IMR-90 (cell line): ENCODE measurements around the gene C1QL4. TPM values are rescaled to one million over a fixed set of nuclear protein-coding genes. Genes with fewer than 3 reads are reported as not detected.
A peak's percentile ranks its signal among the peaks of the same experiment; 100 is the strongest.

Experiments
- ATAC-seq: fragments of 200-7000 bp; cut with Tn5 transposase; 2 replicates; pipeline ENCODE4 v1.9.1; 2020; ENCODE audit warnings: low read depth, mild to moderate bottlenecking, moderate library complexity
- BruUV-seq: library from RNA; stranded (reverse); fragments of 400-500 nt; replicated peaks from 2 replicates; lab custom pipeline; 2021; lab: Mats Ljungman, UMichigan
- CTCF ChIA-PET: fragments of 300-600 bp; formaldehyde crosslinking; extraction: SDS; loops from one replicate; lab custom pipeline; 2021; ENCODE audit warnings: antibody characterized with exemption; lab: Yijun Ruan, JAX
- POLR2A ChIA-PET: fragments of 300-600 bp; sonication (Branson Sonifier 250); formaldehyde crosslinking; loops from one replicate; lab custom pipeline; 2022; ENCODE audit warnings: antibody characterized with exemption; ENCODE audit not compliant: unreplicated experiment; lab: Charles Lee
- DNase-seq: peaks from one replicate; pipeline ENCODE4 v3.0.0; 2013
- H2AFZ ChIP-seq: replicated peaks from 2 replicates; pipeline ENCODE3; 2013; ENCODE audit warnings: low read length, mild to moderate bottlenecking; ENCODE audit not compliant: poor library complexity
- H2AK5ac ChIP-seq: 2 replicates; pipeline ENCODE4 v1.6.1; 2013; ENCODE audit warnings: low read depth, low read length, inconsistent platforms
- H2AK9ac ChIP-seq: replicated peaks from 2 replicates; pipeline ENCODE3; 2013; ENCODE audit warnings: mild to moderate bottlenecking, low read depth, low read length, moderate library complexity; ENCODE audit not compliant: poor library complexity
- H2BK120ac ChIP-seq: 2 replicates; pipeline ENCODE4 v1.6.1; 2013; ENCODE audit warnings: low read depth, low read length, inconsistent platforms
- H2BK15ac ChIP-seq: 3 replicates; pipeline ENCODE4 v1.6.1; 2013; ENCODE audit warnings: low read depth, low read length, inconsistent platforms
- H2BK20ac ChIP-seq: 2 replicates; pipeline ENCODE4 v1.6.1; 2013; ENCODE audit warnings: low read depth, mild to moderate bottlenecking, inconsistent platforms, low read length, moderate library complexity
- H2BK5ac ChIP-seq: 2 replicates; pipeline ENCODE4 v1.6.1; 2013; ENCODE audit warnings: mild to moderate bottlenecking, low read depth, low read length, inconsistent platforms; ENCODE audit not compliant: poor library complexity, severe bottlenecking
- H3K14ac ChIP-seq: replicated peaks from 2 replicates; pipeline ENCODE4 v1.6.1; 2013; ENCODE audit warnings: low read depth, low read length, inconsistent platforms
- H3K18ac ChIP-seq: 2 replicates; pipeline ENCODE4 v1.6.1; 2013; ENCODE audit warnings: low read depth, low read length, control low read depth
- H3K23ac ChIP-seq: 2 replicates; pipeline ENCODE4 v1.6.1; 2013; ENCODE audit warnings: low read depth, low read length, inconsistent platforms
- H3K27ac ChIP-seq: 2 replicates; pipeline ENCODE4 v1.5.1; 2013; ENCODE audit warnings: mild to moderate bottlenecking, control low read depth, low read length; ENCODE audit not compliant: insufficient read depth
- H3K27me3 ChIP-seq: 2 replicates; pipeline ENCODE4 v1.6.1; 2013; ENCODE audit warnings: low read length; ENCODE audit not compliant: control insufficient read depth, insufficient read depth
- H3K36me3 ChIP-seq: 2 replicates; pipeline ENCODE4 v1.6.1; 2013; ENCODE audit warnings: low read length, mixed read lengths; ENCODE audit not compliant: control insufficient read depth, insufficient read depth
- H3K4ac ChIP-seq: 2 replicates; pipeline ENCODE4 v1.6.1; 2013; ENCODE audit warnings: low read depth, low read length, inconsistent platforms
- H3K4me1 ChIP-seq: 2 replicates; pipeline ENCODE4 v1.6.1; 2013; ENCODE audit warnings: low read length, mixed read lengths; ENCODE audit not compliant: control insufficient read depth, insufficient read depth
- H3K4me2 ChIP-seq: 2 replicates; pipeline ENCODE4 v1.6.1; 2013; ENCODE audit warnings: low read depth, mild to moderate bottlenecking, control low read depth, low read length, moderate library complexity
- H3K4me3 ChIP-seq: 2 replicates; pipeline ENCODE4 v1.5.1; 2013; ENCODE audit warnings: low read depth, mild to moderate bottlenecking, control low read depth, low read length, moderate library complexity; ENCODE audit not compliant: insufficient read depth
- H3K56ac ChIP-seq: 2 replicates; pipeline ENCODE4 v1.6.1; 2013; ENCODE audit warnings: low read length, inconsistent platforms; ENCODE audit not compliant: insufficient read depth; ENCODE audit errors: extremely low read depth
- H3K79me1 ChIP-seq, 2 experiments: 2 replicates each; pipeline ENCODE4 v1.6.1; 2013; ENCODE audit warnings: low read length in 2 of 2, inconsistent platforms in 1 of 2, low read depth in 1 of 2
- H3K9ac ChIP-seq: 2 replicates; pipeline ENCODE4 v1.6.1; 2013; ENCODE audit warnings: low read depth, low read length, control low read depth
- H3K9me1 ChIP-seq: 2 replicates; pipeline ENCODE4 v1.6.1; 2013; ENCODE audit warnings: low read length, inconsistent platforms; ENCODE audit not compliant: insufficient read depth
- H3K9me3 ChIP-seq: 2 replicates; pipeline ENCODE4 v1.6.1; 2013; ENCODE audit warnings: low read length; ENCODE audit not compliant: control insufficient read depth, insufficient read depth
- H4K20me1 ChIP-seq: 2 replicates; pipeline ENCODE4 v1.6.1; 2013; ENCODE audit warnings: low read length, inconsistent platforms; ENCODE audit not compliant: insufficient read depth
- H4K5ac ChIP-seq: 2 replicates; pipeline ENCODE4 v1.6.1; 2013; ENCODE audit warnings: mild to moderate bottlenecking, low read depth, low read length, control low read depth
- H4K8ac ChIP-seq, 2 experiments: 2 replicates each; pipeline ENCODE4 v1.6.1; 2013; ENCODE audit warnings: low read depth in 2 of 2, low read length in 2 of 2, control low read depth in 1 of 2, inconsistent platforms in 1 of 2
- H4K91ac ChIP-seq: 2 replicates; pipeline ENCODE4 v1.6.1; 2013; ENCODE audit warnings: low read depth, low read length, inconsistent platforms; ENCODE audit not compliant: insufficient read depth
- BHLHE40 ChIP-seq: fragments of 150-350 bp; IDR thresholded peaks from 2 replicates; pipeline ENCODE4 v1.6.1; 2016; ENCODE audit warnings: mild to moderate bottlenecking, low read depth, low read length
- CEBPB ChIP-seq: IDR thresholded peaks from 2 replicates; pipeline ENCODE4 v1.6.1; 2012; ENCODE audit warnings: low read depth, low read length, improper control_type of control experiment
- FOS ChIP-seq: fragments of 150-350 bp; IDR thresholded peaks from 2 replicates; pipeline ENCODE4 v1.6.1; 2016; ENCODE audit warnings: low read depth, low read length
- MXI1 ChIP-seq: IDR thresholded peaks from 2 replicates; pipeline ENCODE4 v1.6.1; 2012; ENCODE audit warnings: low read depth, mild to moderate bottlenecking, low read length, moderate library complexity, borderline replicate concordance
- NFE2L2 ChIP-seq: fragments of 150-350 bp; IDR thresholded peaks from 2 replicates; pipeline ENCODE4 v1.6.1; 2016; ENCODE audit warnings: low read depth, mild to moderate bottlenecking, low read length
- RAD21 ChIP-seq: IDR thresholded peaks from 2 replicates; pipeline ENCODE4 v1.6.1; 2012; ENCODE audit warnings: low read length, improper control_type of control experiment
- RCOR1 ChIP-seq: IDR thresholded peaks from 2 replicates; pipeline ENCODE4 v1.6.1; 2012; ENCODE audit warnings: mild to moderate bottlenecking, low read length, improper control_type of control experiment; ENCODE audit not compliant: insufficient replicate concordance
- RFX5 ChIP-seq: IDR thresholded peaks from 2 replicates; pipeline ENCODE4 v1.8.0; 2012; ENCODE audit warnings: low read depth, mild to moderate bottlenecking, low read length, moderate library complexity
- USF2 ChIP-seq: fragments of 150-350 bp; IDR thresholded peaks from 2 replicates; pipeline ENCODE4 v1.6.1; 2017; ENCODE audit warnings: mild to moderate bottlenecking, antibody characterized with exemption, low read length, low read depth
- WGBS, 2 experiments: methylation state at CpG; one replicate each; pipeline versions ENCODE4 v1.1.5 to v1.1.7; 2013; ENCODE audit warnings: missing lambda C conversion rate in 2 of 2; ENCODE audit not compliant: insufficient read length in 1 of 2; ENCODE audit errors: extremely low coverage in 2 of 2; 5-methylcytosine and 5-hydroxymethylcytosine counted together
- dilution Hi-C: fragments of 300-500 bp; cut with HindIII; formaldehyde crosslinking; loops from one replicate; pipeline ENCODE4 v1.14.3; 2018; ENCODE audit warnings: low sequenced_read_pairs; ENCODE audit not compliant: unreplicated experiment
- in situ Hi-C: fragments of 300-500 bp; cut with MboI; formaldehyde crosslinking; loops from 3 replicates; pipeline ENCODE4 v1.14.3; 2019; ENCODE audit warnings: low sequenced_read_pairs, inconsistent platforms, mixed read lengths
- intact Hi-C: fragments of 100-400 bp; cut with micrococcal nuclease; formaldehyde crosslinking; loops from 2 replicates; pipeline ENCODE4 v1.10.0; 2022
- polyA plus RNA-seq, 3 experiments: library from polyadenylated mRNA; depleted of rRNA; stranded (reverse); fragments of >200 nt; gene quantifications; 2 replicates each; pipeline ENCODE4 v1.2.3, GENCODE V29; 2012; ENCODE audit warnings: low replicate concordance in 1 of 3
- total RNA-seq: library from RNA; depleted of rRNA; stranded (reverse); fragments of >200 nt; gene quantifications from 2 replicates; pipeline ENCODE4 v1.2.3, GENCODE V29; 2012
- TF ChIP-seq, protein P1 (sequence below): fragments of 150-350 bp; IDR thresholded peaks from 2 replicates; pipeline ENCODE4 v1.6.1; 2016; ENCODE audit warnings: low read depth, mild to moderate bottlenecking, low read length, moderate library complexity, borderline replicate concordance
- TF ChIP-seq, protein P2 (sequence below): conservative IDR thresholded peaks from 2 replicates; pipeline ENCODE4 v1.5.1; 2012; ENCODE audit warnings: mild to moderate bottlenecking, low read depth, low read length, improper control_type of control experiment

C1QL4 gene
- total and polyA plus RNA-seq, 2 of the 4 experiments (the other 2 are of a cell fraction): 0.18 to 0.46 TPM

- Histone ChIP-seq H3K18ac (no peak overlapping the region), H3K9me1 (no peaks in the 10 kb centered on the region), H2BK5ac (no peak overlapping the region), H4K91ac (no peak overlapping the region), H2AK5ac (no peak overlapping the region), H3K27me3 (peaks cover 14% of the 10 kb centered on the region), H3K14ac (no peak overlapping the region), H3K23ac (no peak overlapping the region), H4K8ac (no peak overlapping the region), H3K9ac (no peak overlapping the region), H4K20me1 (no peaks in the 10 kb centered on the region), H3K36me3 (no peaks in the 10 kb centered on the region), H2BK20ac (no peak overlapping the region), H3K56ac (no peak overlapping the region), H2AFZ (no peak overlapping the region), H3K27ac (no peak overlapping the region), H3K4ac (no peak overlapping the region), H3K4me3 (no peak overlapping the region), H2BK15ac (no peak overlapping the region), H3K4me1 (no peaks in the 10 kb centered on the region), H3K9me3 (peaks cover 3% of the 10 kb centered on the region), H2AK9ac (no peak overlapping the region), H4K5ac (no peak overlapping the region), H3K4me2 (no peak overlapping the region), H2BK120ac (no peak overlapping the region), H3K79me1 (no peaks in the 10 kb centered on the region)
- no TSS peak for BruUV-seq
- POLR2A ChIA-PET: no interaction called here
- ATAC-seq: peak; percentile 33
- DNase-seq: no peak
- dilution Hi-C loops (no loop called here), intact Hi-C loops (loop anchor here (1.0 to 2.0 kb wide), 4 partner anchors 49 to 293 kb away; partner anchors contain the start of gene C1QL4), in situ Hi-C loops (no loop called here)
- CTCF ChIA-PET: interaction anchor here (1.0 to 2.3 kb wide), 4 partner anchors 8 to 226 kb away, joined by 3 to 7 read pairs (median 4); partner anchors contain the start of gene DNAJC22
- no peak for TF ChIP-seq RFX5
- TF ChIP-seq, protein P1, sequence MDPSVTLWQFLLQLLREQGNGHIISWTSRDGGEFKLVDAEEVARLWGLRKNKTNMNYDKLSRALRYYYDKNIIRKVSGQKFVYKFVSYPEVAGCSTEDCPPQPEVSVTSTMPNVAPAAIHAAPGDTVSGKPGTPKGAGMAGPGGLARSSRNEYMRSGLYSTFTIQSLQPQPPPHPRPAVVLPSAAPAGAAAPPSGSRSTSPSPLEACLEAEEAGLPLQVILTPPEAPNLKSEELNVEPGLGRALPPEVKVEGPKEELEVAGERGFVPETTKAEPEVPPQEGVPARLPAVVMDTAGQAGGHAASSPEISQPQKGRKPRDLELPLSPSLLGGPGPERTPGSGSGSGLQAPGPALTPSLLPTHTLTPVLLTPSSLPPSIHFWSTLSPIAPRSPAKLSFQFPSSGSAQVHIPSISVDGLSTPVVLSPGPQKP: no peak
- TF ChIP-seq RCOR1: no peak
- no peak for TF ChIP-seq USF2
- TF ChIP-seq, protein P2, sequence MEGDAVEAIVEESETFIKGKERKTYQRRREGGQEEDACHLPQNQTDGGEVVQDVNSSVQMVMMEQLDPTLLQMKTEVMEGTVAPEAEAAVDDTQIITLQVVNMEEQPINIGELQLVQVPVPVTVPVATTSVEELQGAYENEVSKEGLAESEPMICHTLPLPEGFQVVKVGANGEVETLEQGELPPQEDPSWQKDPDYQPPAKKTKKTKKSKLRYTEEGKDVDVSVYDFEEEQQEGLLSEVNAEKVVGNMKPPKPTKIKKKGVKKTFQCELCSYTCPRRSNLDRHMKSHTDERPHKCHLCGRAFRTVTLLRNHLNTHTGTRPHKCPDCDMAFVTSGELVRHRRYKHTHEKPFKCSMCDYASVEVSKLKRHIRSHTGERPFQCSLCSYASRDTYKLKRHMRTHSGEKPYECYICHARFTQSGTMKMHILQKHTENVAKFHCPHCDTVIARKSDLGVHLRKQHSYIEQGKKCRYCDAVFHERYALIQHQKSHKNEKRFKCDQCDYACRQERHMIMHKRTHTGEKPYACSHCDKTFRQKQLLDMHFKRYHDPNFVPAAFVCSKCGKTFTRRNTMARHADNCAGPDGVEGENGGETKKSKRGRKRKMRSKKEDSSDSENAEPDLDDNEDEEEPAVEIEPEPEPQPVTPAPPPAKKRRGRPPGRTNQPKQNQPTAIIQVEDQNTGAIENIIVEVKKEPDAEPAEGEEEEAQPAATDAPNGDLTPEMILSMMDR: no peak
- TF ChIP-seq BHLHE40: no peak
- TF ChIP-seq CEBPB: no peak
- TF ChIP-seq NFE2L2: no peak
- TF ChIP-seq RAD21: no peak
- no peak for TF ChIP-seq MXI1
- TF ChIP-seq FOS: no peak
- no CpG with 5 or more reads among the region's 6 CpGs for WGBS, 2 experiments
Measured at GRCh38 chr12:49287876-49288275, 49.1 kb downstream of the C1QL4 start.
